ENCODE measurements around the gene NOL4.
"Not testable (repeated sequence)": the region's sequence is repeated elsewhere in the genome, so short reads cannot be mapped to it uniquely, and the experiment has no call there.

- TF ChIP-seq ZNF274 (IDR thresholded peaks at IDR 0.05; ENCODE audit: low read depth, low read length); CTCF (IDR thresholded peaks at IDR 0.05 in 2 of 3, conservative IDR thresholded peaks at IDR 0.05 in 1 of 3; ENCODE audit: borderline replicate concordance in 1 of 3, insufficient read depth in 1 of 3, low read depth in 2 of 3, low read length in 2 of 3); POLR2A (IDR thresholded peaks at IDR 0.05; ENCODE audit: borderline replicate concordance, extremely low read depth, insufficient read depth, insufficient read length); POLR2AphosphoS5 (IDR thresholded peaks at IDR 0.05; ENCODE audit: low read depth, low read length); REST (IDR thresholded peaks at IDR 0.05; ENCODE audit: low read depth); RAD21 (IDR thresholded peaks at IDR 0.05; ENCODE audit: low read depth); EZH2 (IDR thresholded peaks at IDR 0.05); CEBPB (IDR thresholded peaks at IDR 0.05; ENCODE audit: low read depth); EZH2phosphoT487 (IDR thresholded peaks at IDR 0.05; ENCODE audit: borderline replicate concordance); MAX (IDR thresholded peaks at IDR 0.05); SRF (IDR thresholded peaks at IDR 0.05; ENCODE audit: low read depth); SP1 (IDR thresholded peaks at IDR 0.05; ENCODE audit: low read depth): not testable (repeated sequence)
These were observed 9.2 kb upstream of the NOL4 start for GRCh38 chr18:34233781-34234388.
